BE2C (cell line): ENCODE measurements around the gene LAMP1.
"Not testable (repeated sequence)": the region's sequence is repeated elsewhere in the genome, so short reads cannot be mapped to it uniquely, and the experiment has no call there.

Source experiments
- DNase-seq: peaks from one replicate; pipeline ENCODE4 v3.0.0-alpha.2; 2020
- H3K27me3 ChIP-seq: fragments of 250-450 bp; sonication (Bioruptor Pico); 2 replicates; pipeline ENCODE4 v1.5.1; 2020; ENCODE audit warnings: mild to moderate bottlenecking
- H3K36me3 ChIP-seq: fragments of 250-450 bp; sonication (Bioruptor Pico); 2 replicates; pipeline ENCODE4 v1.5.1; 2020; ENCODE audit warnings: mild to moderate bottlenecking
- H3K4me1 ChIP-seq: fragments of 250-450 bp; sonication (Bioruptor Pico); 2 replicates; pipeline ENCODE4 v1.5.1; 2020
- H3K4me3 ChIP-seq: 2 replicates; pipeline ENCODE4 v1.5.1; 2011; ENCODE audit warnings: low read depth, low read length
- H3K9me3 ChIP-seq: fragments of 250-450 bp; sonication (Bioruptor Pico); 2 replicates; pipeline ENCODE4 v1.5.1; 2020
- TF ChIP-seq, protein P1 (sequence below): IDR thresholded peaks from 2 replicates; pipeline ENCODE4 v1.5.1; 2012; ENCODE audit warnings: mild to moderate bottlenecking, low read depth, low read length

The LAMP1 gene

DNA sequence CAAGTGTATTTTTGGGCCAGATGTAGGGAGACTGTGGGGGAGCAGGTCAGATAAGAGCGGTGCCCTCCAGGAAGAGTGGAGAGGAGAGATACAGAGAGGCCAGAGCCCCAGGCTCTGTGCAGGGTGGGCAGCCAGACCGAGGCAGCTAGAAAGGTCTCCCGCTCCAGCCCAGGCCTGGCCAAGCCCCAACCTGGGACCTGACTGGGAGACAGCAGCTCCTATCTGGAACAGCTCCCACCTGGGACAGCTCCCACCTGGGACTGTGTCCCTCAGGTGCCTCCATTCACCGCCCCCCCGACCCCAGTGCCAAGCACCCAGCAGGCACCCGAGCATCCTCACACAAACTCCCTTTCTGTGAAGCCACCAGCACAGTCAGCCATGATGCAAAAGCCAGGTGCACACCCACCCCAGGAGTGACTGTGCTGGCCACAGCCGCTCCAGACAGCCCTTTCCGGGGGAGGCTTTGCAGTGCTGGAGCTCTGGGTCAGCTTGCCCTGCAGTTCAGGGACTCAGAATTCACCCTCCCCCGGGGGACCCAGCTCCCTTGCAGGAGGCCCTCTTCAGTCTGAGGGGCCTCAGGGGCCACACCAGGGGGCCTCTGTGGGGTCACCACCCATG lies 69.0 kb downstream of the LAMP1 start:
- TF ChIP-seq, protein P1, sequence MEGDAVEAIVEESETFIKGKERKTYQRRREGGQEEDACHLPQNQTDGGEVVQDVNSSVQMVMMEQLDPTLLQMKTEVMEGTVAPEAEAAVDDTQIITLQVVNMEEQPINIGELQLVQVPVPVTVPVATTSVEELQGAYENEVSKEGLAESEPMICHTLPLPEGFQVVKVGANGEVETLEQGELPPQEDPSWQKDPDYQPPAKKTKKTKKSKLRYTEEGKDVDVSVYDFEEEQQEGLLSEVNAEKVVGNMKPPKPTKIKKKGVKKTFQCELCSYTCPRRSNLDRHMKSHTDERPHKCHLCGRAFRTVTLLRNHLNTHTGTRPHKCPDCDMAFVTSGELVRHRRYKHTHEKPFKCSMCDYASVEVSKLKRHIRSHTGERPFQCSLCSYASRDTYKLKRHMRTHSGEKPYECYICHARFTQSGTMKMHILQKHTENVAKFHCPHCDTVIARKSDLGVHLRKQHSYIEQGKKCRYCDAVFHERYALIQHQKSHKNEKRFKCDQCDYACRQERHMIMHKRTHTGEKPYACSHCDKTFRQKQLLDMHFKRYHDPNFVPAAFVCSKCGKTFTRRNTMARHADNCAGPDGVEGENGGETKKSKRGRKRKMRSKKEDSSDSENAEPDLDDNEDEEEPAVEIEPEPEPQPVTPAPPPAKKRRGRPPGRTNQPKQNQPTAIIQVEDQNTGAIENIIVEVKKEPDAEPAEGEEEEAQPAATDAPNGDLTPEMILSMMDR: no peak
- Histone ChIP-seq H3K9me3 (no peaks in the 10 kb centered on the region), H3K4me1 (no peaks in the 10 kb centered on the region), H3K27me3 (peaks cover 31% of the 10 kb centered on the region), H3K36me3 (no peaks in the 10 kb centered on the region), H3K4me3 (no peak overlapping the region)
- no peak for DNase-seq

DNA sequence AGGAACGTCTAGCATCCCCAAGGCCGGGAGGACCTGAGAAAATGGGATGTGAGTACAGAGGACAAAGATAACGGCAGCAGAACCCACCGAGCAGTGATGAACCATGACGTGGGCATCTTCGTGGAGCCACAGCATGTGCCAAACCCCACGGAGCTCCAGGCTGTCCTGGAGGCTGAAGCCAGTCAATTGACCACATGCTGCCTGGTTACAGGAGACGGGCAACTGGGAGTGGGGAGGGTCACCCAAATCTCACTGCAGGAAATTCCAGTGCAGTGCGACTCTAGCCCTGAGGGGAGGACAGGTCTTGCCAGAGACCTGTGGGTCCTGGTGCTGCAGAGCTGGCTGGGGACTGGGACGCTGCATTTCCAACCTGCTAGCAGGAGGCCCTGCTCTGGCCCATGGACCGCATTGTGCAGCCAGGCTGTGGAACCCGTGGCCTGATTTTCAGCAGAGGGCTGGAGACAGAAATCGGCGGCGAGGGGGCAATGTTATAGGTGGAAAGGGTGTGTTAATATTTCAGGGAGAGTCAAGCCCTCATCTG lies 70.1 kb downstream of the LAMP1 start:
- Histone ChIP-seq H3K9me3 (no peaks in the 10 kb centered on the region), H3K4me3 (no peak overlapping the region), H3K36me3 (no peaks in the 10 kb centered on the region), H3K4me1 (no peaks in the 10 kb centered on the region), H3K27me3 (peaks cover 21% of the 10 kb centered on the region)
- no peak for DNase-seq
- TF ChIP-seq, protein P1: no peak

DNA sequence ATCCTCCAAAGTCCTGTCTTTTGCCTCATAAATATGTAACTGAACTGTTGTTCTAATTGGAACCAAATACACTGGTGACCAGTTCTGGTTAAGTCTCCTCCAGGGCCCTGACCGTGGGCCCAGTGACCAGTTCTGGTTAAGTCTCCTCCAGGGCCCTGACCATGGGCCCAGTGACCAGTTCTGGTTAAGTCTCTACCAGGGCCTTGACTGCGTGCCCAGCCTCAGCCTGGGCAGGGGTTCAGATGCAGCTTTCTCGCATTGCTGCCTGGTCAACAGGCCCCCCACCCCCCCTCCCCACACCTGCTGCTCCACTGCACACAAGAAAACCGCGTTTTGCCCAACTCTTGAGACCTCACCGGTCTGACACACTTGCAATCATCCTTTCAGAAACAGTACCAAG lies 70.7 kb downstream of the LAMP1 start:
- DNase-seq: no peak
- TF ChIP-seq, protein P1: no peak
- peaks cover 14% of the 10 kb centered on the region for H3K27me3 ChIP-seq
- H3K4me1 ChIP-seq: no peaks in the 10 kb centered on the region
- no peak overlapping the region for H3K4me3 ChIP-seq
- H3K9me3 ChIP-seq: no peaks in the 10 kb centered on the region
- no peaks in the 10 kb centered on the region for H3K36me3 ChIP-seq

DNA sequence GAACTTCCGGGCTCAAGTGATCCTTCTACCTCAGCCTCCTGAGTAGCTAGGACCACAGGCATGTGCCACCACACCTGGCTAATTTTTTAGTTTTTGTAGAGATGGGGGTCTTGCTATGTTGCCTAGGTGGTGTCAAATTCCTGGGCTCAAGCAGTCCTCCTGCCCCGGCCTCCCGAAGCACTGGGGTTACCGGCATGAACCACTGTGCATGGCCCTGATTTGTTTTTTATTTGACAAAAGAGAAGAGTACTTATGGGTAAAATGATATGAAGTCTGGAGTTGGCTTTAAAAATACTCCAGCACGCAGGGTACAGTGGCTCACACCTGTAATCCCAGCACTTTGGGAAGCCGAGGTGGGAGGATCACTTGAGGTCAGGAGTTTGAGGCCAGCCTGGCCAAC lies 71.3 kb downstream of the LAMP1 start:
- not testable (repeated sequence) for H3K9me3 ChIP-seq, H3K36me3 ChIP-seq, H3K27me3 ChIP-seq, H3K4me3 ChIP-seq, DNase-seq, H3K4me1 ChIP-seq

DNA sequence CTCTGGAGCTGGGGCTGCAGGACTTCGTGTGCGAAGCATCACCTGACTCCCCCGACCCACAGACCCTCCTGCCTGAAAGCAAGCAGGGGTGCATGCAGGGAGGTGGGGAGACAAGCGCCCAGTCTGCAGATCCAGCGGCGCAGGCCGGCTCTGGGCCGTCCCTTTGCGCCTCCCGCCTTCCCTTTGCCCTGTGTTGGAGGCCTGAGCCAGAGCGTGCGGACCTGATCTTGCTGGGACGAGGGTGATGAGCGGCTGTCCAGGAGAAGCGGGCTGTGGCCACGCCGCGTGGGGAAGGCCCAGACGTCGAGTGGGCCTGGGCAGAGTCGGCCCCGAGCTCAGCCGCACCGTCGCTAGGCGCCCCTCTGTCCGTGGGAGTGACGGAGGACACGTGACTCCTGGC lies 72.2 kb downstream of the LAMP1 start:
- H3K4me3 ChIP-seq: no peak overlapping the region
- H3K27me3 ChIP-seq: peaks cover 3% of the 10 kb centered on the region; the same call in 1 of the 2 replicates
- no peaks in the 10 kb centered on the region for H3K9me3 ChIP-seq
- DNase-seq: no peak
- H3K36me3 ChIP-seq: no peaks in the 10 kb centered on the region
- TF ChIP-seq, protein P1: no peak
- no peaks in the 10 kb centered on the region for H3K4me1 ChIP-seq

DNA sequence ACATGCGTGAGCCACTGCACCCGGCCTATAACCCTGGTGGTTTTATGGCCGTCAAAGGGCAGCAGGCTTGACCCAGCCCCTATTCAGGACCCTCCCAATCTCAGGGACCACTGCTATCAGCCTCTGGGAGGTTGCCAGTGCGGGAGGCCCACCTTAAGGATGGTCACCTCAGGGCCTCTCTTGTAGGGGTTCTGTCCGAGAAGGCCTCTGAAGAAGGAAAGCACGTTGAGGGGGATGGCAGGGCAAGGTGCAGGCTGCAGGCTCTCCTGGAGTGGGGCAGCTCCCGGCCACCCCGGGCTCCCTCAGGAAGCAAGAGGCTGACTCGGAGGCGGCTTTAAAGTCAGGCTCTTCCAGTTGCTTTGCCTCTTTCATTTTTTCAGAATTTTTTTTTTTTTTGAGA lies 72.8 kb downstream of the LAMP1 start:
- Histone ChIP-seq H3K27me3 (no peaks in the 10 kb centered on the region; the same call in 1 of the 2 replicates), H3K9me3 (no peaks in the 10 kb centered on the region), H3K4me3 (no peak overlapping the region), H3K36me3 (no peaks in the 10 kb centered on the region), H3K4me1 (no peaks in the 10 kb centered on the region)
- TF ChIP-seq, protein P1: no peak
- DNase-seq: no peak
